Measurements from ENCODE around the gene TGIF2. TPM values are rescaled to one million over a fixed set of nuclear protein-coding genes. Genes with fewer than 3 reads are reported as not detected.

The TGIF2 gene
- total and polyA plus RNA-seq, 2 of the 13 experiments (the other 11 are each of a cell fraction or from before 2014, with no cell fraction given), result 41.3 to 53.9 TPM

DNA sequence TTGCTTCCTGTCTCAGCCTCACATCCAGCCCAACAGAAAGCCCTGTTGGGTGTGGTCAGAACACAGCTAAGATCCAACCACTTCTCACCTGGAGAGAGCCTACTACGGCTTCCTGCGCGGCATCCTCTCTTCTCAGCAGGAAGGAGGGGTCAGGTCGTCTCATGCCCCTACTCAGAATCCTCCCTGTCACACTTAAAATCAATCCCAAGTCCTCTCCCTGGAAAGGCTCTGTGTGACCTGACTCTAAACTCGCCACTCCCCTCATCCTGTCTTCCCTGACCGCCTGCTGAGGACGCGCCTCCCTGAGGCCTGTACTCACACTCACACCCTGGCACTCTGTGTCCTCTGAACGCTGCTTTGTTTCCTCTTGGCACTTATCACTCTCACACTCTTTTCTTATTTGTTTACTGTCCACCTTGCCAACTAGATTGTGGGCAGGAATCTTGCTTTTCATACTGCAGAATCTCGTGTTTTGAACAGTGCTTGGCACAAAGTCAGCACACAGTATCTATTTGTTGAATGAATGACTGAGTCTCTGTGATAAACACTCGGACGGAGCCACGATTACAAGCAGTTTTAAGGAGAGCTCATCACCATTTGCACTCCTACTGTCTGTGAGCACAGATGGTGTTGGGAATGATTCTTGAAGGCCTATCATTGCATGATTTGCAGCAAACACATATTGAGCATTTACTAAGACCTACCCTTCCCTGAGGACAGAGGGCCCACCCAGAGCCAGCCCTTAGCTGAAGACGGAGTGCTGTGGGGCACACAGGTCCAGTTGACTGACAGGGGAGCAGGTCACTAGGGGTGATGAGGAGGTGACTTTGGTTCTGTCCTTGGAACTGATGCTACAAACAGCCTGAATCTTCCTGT lies 50.9 kb downstream of the TGIF2 start:
- POLR2A ChIA-PET, result interaction anchor here (0.6 to 4.5 kb wide), 10 partner anchors 8 to 49 kb away, joined by 3 to 52 read pairs (median 6); partner anchors contain the start of genes RAB5IF and SLA2
- peak; percentile 49 for DNase-seq (ENCODE audit: low spot score)
- TF ChIP-seq, protein P1, sequence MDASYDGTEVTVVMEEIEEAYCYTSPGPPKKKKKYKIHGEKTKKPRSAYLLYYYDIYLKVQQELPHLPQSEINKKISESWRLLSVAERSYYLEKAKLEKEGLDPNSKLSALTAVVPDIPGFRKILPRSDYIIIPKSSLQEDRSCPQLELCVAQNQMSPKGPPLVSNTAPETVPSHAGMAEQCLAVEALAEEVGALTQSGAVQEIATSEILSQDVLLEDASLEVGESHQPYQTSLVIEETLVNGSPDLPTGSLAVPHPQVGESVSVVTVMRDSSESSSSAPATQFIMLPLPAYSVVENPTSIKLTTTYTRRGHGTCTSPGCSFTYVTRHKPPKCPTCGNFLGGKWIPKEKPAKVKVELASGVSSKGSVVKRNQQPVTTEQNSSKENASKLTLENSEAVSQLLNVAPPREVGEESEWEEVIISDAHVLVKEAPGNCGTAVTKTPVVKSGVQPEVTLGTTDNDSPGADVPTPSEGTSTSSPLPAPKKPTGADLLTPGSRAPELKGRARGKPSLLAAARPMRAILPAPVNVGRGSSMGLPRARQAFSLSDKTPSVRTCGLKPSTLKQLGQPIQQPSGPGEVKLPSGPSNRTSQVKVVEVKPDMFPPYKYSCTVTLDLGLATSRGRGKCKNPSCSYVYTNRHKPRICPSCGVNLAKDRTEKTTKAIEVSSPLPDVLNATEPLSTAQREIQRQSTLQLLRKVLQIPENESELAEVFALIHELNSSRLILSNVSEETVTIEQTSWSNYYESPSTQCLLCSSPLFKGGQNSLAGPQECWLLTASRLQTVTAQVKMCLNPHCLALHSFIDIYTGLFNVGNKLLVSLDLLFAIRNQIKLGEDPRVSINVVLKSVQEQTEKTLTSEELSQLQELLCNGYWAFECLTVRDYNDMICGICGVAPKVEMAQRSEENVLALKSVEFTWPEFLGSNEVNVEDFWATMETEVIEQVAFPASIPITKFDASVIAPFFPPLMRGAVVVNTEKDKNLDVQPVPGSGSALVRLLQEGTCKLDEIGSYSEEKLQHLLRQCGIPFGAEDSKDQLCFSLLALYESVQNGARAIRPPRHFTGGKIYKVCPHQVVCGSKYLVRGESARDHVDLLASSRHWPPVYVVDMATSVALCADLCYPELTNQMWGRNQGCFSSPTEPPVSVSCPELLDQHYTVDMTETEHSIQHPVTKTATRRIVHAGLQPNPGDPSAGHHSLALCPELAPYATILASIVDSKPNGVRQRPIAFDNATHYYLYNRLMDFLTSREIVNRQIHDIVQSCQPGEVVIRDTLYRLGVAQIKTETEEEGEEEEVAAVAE (CRISPR knock-in tag; IDR thresholded peaks at IDR 0.05; ENCODE audit: borderline replicate concordance), result peak; percentile 62; the same call in 1 of the 2 replicates
- TF ChIP-seq KLF15 (CRISPR knock-in tag; IDR thresholded peaks at IDR 0.05; ENCODE audit: borderline replicate concordance) (no peak), ZNF121 (CRISPR knock-in tag; IDR thresholded peaks at IDR 0.05) (no peak), ZNF747 (CRISPR knock-in tag; IDR thresholded peaks at IDR 0.05; ENCODE audit: borderline replicate concordance) (no peak), BHLHE40 (IDR thresholded peaks at IDR 0.05; ENCODE audit: low read length) (no peak), ZNF75D (CRISPR knock-in tag; IDR thresholded peaks at IDR 0.05; ENCODE audit: borderline replicate concordance) (no peak), SNRNP70 (IDR thresholded peaks at IDR 0.05; ENCODE audit: low read depth, low read length) (no peak), ZSCAN20 (CRISPR knock-in tag; IDR thresholded peaks at IDR 0.05; ENCODE audit: borderline replicate concordance) (no peak), ZNF432 (CRISPR knock-in tag; IDR thresholded peaks at IDR 0.05; ENCODE audit: borderline replicate concordance) (no peak)
- TF ChIP-seq, protein P2, sequence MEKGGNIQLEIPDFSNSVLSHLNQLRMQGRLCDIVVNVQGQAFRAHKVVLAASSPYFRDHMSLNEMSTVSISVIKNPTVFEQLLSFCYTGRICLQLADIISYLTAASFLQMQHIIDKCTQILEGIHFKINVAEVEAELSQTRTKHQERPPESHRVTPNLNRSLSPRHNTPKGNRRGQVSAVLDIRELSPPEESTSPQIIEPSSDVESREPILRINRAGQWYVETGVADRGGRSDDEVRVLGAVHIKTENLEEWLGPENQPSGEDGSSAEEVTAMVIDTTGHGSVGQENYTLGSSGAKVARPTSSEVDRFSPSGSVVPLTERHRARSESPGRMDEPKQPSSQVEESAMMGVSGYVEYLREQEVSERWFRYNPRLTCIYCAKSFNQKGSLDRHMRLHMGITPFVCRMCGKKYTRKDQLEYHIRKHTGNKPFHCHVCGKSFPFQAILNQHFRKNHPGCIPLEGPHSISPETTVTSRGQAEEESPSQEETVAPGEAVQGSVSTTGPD (CRISPR knock-in tag; IDR thresholded peaks at IDR 0.05), result no peak
- TF ChIP-seq, protein P3, sequence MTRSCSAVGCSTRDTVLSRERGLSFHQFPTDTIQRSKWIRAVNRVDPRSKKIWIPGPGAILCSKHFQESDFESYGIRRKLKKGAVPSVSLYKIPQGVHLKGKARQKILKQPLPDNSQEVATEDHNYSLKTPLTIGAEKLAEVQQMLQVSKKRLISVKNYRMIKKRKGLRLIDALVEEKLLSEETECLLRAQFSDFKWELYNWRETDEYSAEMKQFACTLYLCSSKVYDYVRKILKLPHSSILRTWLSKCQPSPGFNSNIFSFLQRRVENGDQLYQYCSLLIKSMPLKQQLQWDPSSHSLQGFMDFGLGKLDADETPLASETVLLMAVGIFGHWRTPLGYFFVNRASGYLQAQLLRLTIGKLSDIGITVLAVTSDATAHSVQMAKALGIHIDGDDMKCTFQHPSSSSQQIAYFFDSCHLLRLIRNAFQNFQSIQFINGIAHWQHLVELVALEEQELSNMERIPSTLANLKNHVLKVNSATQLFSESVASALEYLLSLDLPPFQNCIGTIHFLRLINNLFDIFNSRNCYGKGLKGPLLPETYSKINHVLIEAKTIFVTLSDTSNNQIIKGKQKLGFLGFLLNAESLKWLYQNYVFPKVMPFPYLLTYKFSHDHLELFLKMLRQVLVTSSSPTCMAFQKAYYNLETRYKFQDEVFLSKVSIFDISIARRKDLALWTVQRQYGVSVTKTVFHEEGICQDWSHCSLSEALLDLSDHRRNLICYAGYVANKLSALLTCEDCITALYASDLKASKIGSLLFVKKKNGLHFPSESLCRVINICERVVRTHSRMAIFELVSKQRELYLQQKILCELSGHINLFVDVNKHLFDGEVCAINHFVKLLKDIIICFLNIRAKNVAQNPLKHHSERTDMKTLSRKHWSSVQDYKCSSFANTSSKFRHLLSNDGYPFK (CRISPR knock-in tag; IDR thresholded peaks at IDR 0.05; ENCODE audit: borderline replicate concordance), result peak; percentile 56; the same call in 1 of the 2 replicates
- TF ChIP-seq, protein P4, sequence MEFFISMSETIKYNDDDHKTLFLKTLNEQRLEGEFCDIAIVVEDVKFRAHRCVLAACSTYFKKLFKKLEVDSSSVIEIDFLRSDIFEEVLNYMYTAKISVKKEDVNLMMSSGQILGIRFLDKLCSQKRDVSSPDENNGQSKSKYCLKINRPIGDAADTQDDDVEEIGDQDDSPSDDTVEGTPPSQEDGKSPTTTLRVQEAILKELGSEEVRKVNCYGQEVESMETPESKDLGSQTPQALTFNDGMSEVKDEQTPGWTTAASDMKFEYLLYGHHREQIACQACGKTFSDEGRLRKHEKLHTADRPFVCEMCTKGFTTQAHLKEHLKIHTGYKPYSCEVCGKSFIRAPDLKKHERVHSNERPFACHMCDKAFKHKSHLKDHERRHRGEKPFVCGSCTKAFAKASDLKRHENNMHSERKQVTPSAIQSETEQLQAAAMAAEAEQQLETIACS (CRISPR knock-in tag; IDR thresholded peaks at IDR 0.05), result no peak

More for the DNA sequence above, 50.9 kb downstream of the TGIF2 start:
- in situ Hi-C loops (cut with HindIII; ENCODE audit: extremely low pct_ligation_motif_present, low pct_unique_long_range_greater_than_20kb) (no loop called here), intact Hi-C loops (cut with micrococcal nuclease; ENCODE audit: unreplicated experiment) (no loop called here)
- CTCF ChIA-PET (ENCODE audit: low intra/inter-chr PET ratio, low total read pairs), result no interaction called here
- H3K9ac ChIP-seq (ENCODE audit: insufficient read depth, low read depth, low read length), result peak overlapping the region; percentile 48
- H3K79me2 ChIP-seq (ENCODE audit: insufficient read depth, low read length), result no peaks in the 10 kb centered on the region
- ATAC-seq (peak; percentile 94), FAIRE-seq (peak; percentile 81)
- H3K4me1 ChIP-seq (ENCODE audit: insufficient read depth, low read length), result peaks cover 37% of the 10 kb centered on the region
- H4K20me1 ChIP-seq (ENCODE audit: insufficient read depth, low read length), result no peaks in the 10 kb centered on the region
- H3K27me3 ChIP-seq (ENCODE audit: control insufficient read depth in 1 of 2, insufficient read depth in 2 of 2, low read length in 2 of 2), result no peaks in the 10 kb centered on the region
- TSS peak; percentile 44 for BruUV-seq (replicated peaks)
- H3K36me3 ChIP-seq (replicated peaks in 1 of 2; ENCODE audit: control insufficient read depth in 1 of 2, insufficient read depth in 2 of 2, low read length in 2 of 2), result no peaks in the 10 kb centered on the region
- 21% methylated on average over 14 of the region's 14 CpGs for WGBS (ENCODE audit: low lambda C conversion rate)
- peak overlapping the region; percentile 88 for H2AFZ ChIP-seq (ENCODE audit: low read length)
- H3K27ac ChIP-seq (ENCODE audit: extremely low read length, insufficient read depth, low read length), result peak overlapping the region; percentile 18
- no peaks in the 10 kb centered on the region for H3K9me3 ChIP-seq (ENCODE audit: low read length)
- peak overlapping the region; percentile 75 for H3K4me2 ChIP-seq (ENCODE audit: low read depth, low read length)
- H3K4me3 ChIP-seq (replicated peaks in 1 of 3; ENCODE audit: insufficient read depth in 1 of 3, low read depth in 2 of 3, low read length in 3 of 3), result peak overlapping the region; percentile 4 to 42 (median 20); a peak in 3 of 6 replicates
